C4-2B (cell line): ENCODE data around the gene KANSL2.

Experiments used
- CTCF ChIP-seq: fragments of 450-650 bp; conservative IDR thresholded peaks from 2 replicates; pipeline ENCODE4 v1.5.1; 2017; ENCODE audit warnings: mild to moderate bottlenecking
- ZFX ChIP-seq: fragments of 450-650 bp; IDR thresholded peaks from 2 replicates; pipeline ENCODE4 v1.6.1; 2017

GRCh38 chr12:48694038-48694437 is 12.0 kb upstream of the KANSL2 start:
- TF ChIP-seq CTCF (no peak), ZFX (no peak)
